HCT116 (cell line): ENCODE results near the gene GALNT6. TPM values are rescaled to one million over a fixed set of nuclear protein-coding genes. Genes with fewer than 3 reads are reported as not detected.

Experiments used
- ATAC-seq: fragments of 200-7000 bp; cut with Tn5 transposase; 2 replicates; pipeline ENCODE4 v1.9.1; 2020; ENCODE audit warnings: mild to moderate bottlenecking, moderate library complexity
- BruUV-seq: library from RNA; stranded (reverse); fragments of 400-500 nt; replicated peaks from 2 replicates; lab custom pipeline; 2021; lab: Mats Ljungman, UMichigan
- CTCF ChIA-PET: fragments of 300-600 bp; sonication (Branson Sonifier 250); formaldehyde crosslinking; loops from one replicate; lab custom pipeline; 2021; ENCODE audit warnings: antibody characterized with exemption; lab: Charles Lee
- POLR2A ChIA-PET: fragments of 300-600, 350-600 bp; sonication (Branson Sonifier 250); formaldehyde crosslinking; loops from one replicate; lab custom pipeline; 2021; ENCODE audit warnings: antibody characterized with exemption; lab: Charles Lee
- RAD21 ChIA-PET, 2 experiments: fragments of 300-600 bp; sonication (Branson Sonifier 250); formaldehyde crosslinking; loops; one replicate each; lab custom pipeline; 2023; ENCODE audit warnings: low total read pairs in 2 of 2; ENCODE audit not compliant: uncharacterized antibody in 2 of 2, unreplicated experiment in 2 of 2, low non-redundant PET in 1 of 2; lab: Charles Lee
- DNase-seq: peaks from one replicate; pipeline ENCODE4 v3.0.0-alpha.2; 2010; ENCODE audit warnings: low read depth, low spot score
- H2AFZ ChIP-seq: fragments of 200-600 bp; shearing (Covaris generic), sonication (generic); 2 replicates; pipeline ENCODE4 v1.6.1; 2017; ENCODE audit warnings: low read depth, mixed run types, mixed read lengths, antibody characterized with exemption, low read length; ENCODE audit not compliant: poor library complexity, severe bottlenecking
- H3K27ac ChIP-seq: 2 replicates; pipeline ENCODE4 v1.5.1; 2012; ENCODE audit warnings: low read depth, low read length
- H3K27me3 ChIP-seq: fragments of 200-600 bp; sonication (generic); 2 replicates; pipeline ENCODE4 v1.6.1; 2016; ENCODE audit warnings: mixed run types, low read length, mixed read lengths; ENCODE audit not compliant: insufficient read depth
- H3K36me3 ChIP-seq, 2 experiments: fragments of 200-500 bp in 1 of 2; fragments of 200-600 bp in 1 of 2; sonication (Bioruptor generic) in 1 of 2; sonication (generic) in 1 of 2; 2 replicates each; pipeline versions ENCODE4 v1.5.1 to v1.6.1; 2014 to 2016; ENCODE audit warnings: low read length in 2 of 2, inconsistent platforms in 1 of 2, mixed read lengths in 1 of 2, mixed run types in 1 of 2; ENCODE audit not compliant: insufficient read depth in 2 of 2, control insufficient read depth in 1 of 2
- H3K4me1 ChIP-seq, 2 experiments: fragments of 200-600 bp in 1 of 2; sonication (generic) in 1 of 2; 2 replicates each; pipeline versions ENCODE4 v1.5.1 to v1.6.1; 2012 to 2017; ENCODE audit warnings: low read length in 2 of 2, inconsistent platforms in 1 of 2, mild to moderate bottlenecking in 1 of 2, mixed read lengths in 1 of 2, mixed run types in 1 of 2, moderate library complexity in 1 of 2; ENCODE audit not compliant: insufficient read depth in 2 of 2, control insufficient read depth in 1 of 2
- H3K4me2 ChIP-seq: fragments of 200-600 bp; sonication (generic); 2 replicates; pipeline ENCODE4 v1.6.1; 2017; ENCODE audit warnings: mixed run types, low read length, mixed read lengths
- H3K4me3 ChIP-seq, 2 experiments: fragments of 200-600 bp in 1 of 2; sonication (generic) in 1 of 2; replicated peaks in 1 of 2; 2 replicates each; pipeline ENCODE4 v1.5.1; 2011 to 2016; ENCODE audit warnings: low read length in 2 of 2, control low read depth in 1 of 2, low read depth in 1 of 2, mild to moderate bottlenecking in 1 of 2, mixed read lengths in 1 of 2, mixed run types in 1 of 2
- H3K79me2 ChIP-seq: fragments of 200-600 bp; sonication (generic); 2 replicates; pipeline ENCODE4 v1.6.1; 2017; ENCODE audit warnings: mild to moderate bottlenecking, mixed run types, low read length, moderate library complexity, mixed read lengths; ENCODE audit not compliant: insufficient read depth
- H3K9ac ChIP-seq: fragments of 200-600 bp; sonication (generic); 2 replicates; pipeline ENCODE4 v1.6.1; 2016; ENCODE audit warnings: low read length, mixed read lengths
- H3K9me2 ChIP-seq: fragments of 200-600 bp; sonication (generic), shearing (Covaris generic); 2 replicates; pipeline ENCODE4 v1.6.1; 2017; ENCODE audit warnings: mixed run types, mild to moderate bottlenecking, moderate library complexity; ENCODE audit not compliant: insufficient read depth
- H3K9me3 ChIP-seq, 2 experiments: fragments of 200-500 bp in 1 of 2; fragments of 200-600 bp in 1 of 2; sonication (Bioruptor generic) in 1 of 2; sonication (generic) in 1 of 2; 2 replicates each; pipeline ENCODE4 v1.6.1; 2014 to 2017; ENCODE audit warnings: low read length in 2 of 2, mixed read lengths in 2 of 2, inconsistent platforms in 1 of 2, low read depth in 1 of 2, mild to moderate bottlenecking in 1 of 2, mixed run types in 1 of 2, moderate library complexity in 1 of 2; ENCODE audit not compliant: control insufficient read depth in 1 of 2, insufficient read depth in 1 of 2
- H4K20me1 ChIP-seq: fragments of 200-600 bp; sonication (generic), shearing (Covaris generic); 2 replicates; pipeline ENCODE4 v1.6.1; 2017; ENCODE audit warnings: mixed run types, mild to moderate bottlenecking, moderate library complexity; ENCODE audit not compliant: insufficient read depth
- EZH2 ChIP-seq: fragments of 200-600 bp; sonication (generic); IDR thresholded peaks from 2 replicates; pipeline ENCODE4 v1.6.1; 2017; ENCODE audit warnings: antibody characterized with exemption, mixed run types
- JUND ChIP-seq: IDR thresholded peaks from 2 replicates; pipeline ENCODE4 v1.6.1; 2012
- RAD21 ChIP-seq: IDR thresholded peaks from 2 replicates; pipeline ENCODE4 v1.6.1; 2012; ENCODE audit warnings: low read depth, mild to moderate bottlenecking
- ZFX ChIP-seq: fragments of 450-650 bp; IDR thresholded peaks from 2 replicates; pipeline ENCODE4 v1.6.1; 2017
- intact Hi-C: fragments of 100-400 bp; cut with micrococcal nuclease; formaldehyde crosslinking; loops from 2 replicates; pipeline ENCODE4 v1.10.0; 2022
- total RNA-seq: library from RNA; stranded (reverse); gene quantifications from one replicate; pipeline ENCODE4 v1.2.1, GENCODE V29; 2021; ENCODE audit not compliant: unreplicated experiment
- TF ChIP-seq, protein P1 (sequence below): IDR thresholded peaks from 2 replicates; pipeline ENCODE4 v1.6.1; 2011; ENCODE audit warnings: mild to moderate bottlenecking, low read length, moderate library complexity; ENCODE audit not compliant: insufficient replicate concordance; ENCODE audit errors: extremely low read depth

Gene GALNT6
- total RNA-seq, 1 experiment from 2014 or later, result 16.4 TPM

DNA sequence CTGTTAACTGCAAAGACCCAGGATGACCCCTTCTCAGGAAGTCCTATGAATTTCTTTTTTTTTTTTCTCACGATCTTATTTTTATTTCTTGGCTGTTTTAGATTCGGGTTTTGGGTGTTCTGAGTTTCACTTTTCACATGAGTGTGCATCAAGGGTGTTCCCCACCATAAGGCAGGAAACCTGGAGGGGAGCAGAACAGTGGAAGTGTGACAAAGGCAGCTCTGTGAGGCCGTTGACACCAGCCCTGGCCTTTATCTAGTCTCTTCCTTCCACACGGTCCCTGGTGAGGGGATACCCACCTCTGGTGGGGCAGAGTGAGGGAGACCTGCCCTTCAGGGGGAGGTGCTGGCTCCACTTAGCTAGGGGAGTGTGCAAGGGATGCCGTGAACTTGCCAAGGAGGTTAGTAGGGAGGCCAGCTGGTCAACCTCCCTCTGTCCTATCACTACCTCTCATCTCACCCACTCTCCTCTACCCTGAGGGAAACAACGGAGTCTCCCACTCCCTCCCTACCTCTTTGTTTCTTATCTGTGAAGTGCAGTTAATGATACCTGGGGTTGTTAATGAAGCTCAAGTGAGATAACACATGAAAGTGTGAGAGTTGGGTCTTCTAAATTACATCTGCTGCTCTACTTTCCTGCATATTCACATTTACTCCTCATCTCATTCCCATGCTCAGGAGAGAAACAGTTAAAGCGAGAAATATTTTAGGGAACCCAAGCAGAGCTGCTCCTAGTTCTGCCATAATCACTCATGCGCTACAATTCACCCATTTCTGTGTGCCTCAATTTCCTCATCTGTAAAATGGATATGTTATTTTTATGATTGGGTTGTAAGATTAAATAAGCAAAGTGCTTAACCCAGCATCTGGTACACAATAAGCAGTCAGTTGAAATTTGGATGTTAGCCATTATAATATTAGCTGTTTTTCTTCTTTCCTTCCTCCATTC, 4.4 kb upstream of the GALNT6 start (continued):
- TF ChIP-seq, protein P1, sequence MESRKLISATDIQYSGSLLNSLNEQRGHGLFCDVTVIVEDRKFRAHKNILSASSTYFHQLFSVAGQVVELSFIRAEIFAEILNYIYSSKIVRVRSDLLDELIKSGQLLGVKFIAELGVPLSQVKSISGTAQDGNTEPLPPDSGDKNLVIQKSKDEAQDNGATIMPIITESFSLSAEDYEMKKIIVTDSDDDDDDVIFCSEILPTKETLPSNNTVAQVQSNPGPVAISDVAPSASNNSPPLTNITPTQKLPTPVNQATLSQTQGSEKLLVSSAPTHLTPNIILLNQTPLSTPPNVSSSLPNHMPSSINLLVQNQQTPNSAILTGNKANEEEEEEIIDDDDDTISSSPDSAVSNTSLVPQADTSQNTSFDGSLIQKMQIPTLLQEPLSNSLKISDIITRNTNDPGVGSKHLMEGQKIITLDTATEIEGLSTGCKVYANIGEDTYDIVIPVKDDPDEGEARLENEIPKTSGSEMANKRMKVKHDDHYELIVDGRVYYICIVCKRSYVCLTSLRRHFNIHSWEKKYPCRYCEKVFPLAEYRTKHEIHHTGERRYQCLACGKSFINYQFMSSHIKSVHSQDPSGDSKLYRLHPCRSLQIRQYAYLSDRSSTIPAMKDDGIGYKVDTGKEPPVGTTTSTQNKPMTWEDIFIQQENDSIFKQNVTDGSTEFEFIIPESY, result no peak
- TF ChIP-seq EZH2 (no peak), ZFX (no peak), JUND (no peak)

DNA sequence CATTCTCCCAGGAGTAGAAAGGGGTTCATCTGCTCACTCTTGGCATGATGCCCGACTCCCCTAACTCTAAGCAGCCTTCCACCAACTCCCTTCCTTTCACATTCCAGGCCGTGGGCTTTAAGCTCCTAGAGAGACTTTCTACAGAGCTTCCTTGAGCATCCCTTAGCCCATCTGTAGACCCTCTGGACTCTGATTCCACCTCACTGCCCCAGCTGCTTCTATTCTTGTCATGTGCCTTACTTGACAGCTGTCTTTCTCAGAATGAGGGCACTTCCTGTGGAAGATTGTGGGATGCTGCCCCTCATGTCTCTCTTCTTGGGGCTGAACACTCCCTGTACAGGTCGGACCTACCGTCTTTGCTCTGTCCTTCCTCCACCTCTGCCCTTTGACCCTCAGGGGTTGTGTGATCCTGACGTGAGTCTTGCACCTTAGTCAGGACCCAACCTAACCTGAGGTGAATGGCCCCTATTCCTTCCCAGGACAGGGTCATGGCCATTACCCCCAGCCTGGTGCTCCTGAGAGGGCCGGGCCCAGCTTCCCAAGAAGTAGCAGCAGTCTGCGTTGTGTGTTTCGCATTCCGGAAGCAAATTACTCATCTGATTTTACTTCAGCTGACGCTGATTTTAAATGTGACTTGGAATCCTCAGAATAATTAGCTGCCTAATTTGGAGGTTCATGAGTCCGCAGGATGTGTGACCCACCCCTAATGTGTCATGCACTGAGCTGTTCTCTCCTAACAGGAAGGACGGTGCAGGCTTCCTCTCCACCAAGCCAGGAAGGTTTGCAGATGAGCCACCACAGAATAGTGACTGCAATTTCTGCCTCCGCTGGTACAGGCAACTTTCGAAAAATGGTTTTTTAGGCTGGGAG, 2.7 kb upstream of the GALNT6 start:
- Histone ChIP-seq H3K4me2 (no peak overlapping the region), H3K9me2 (no peaks in the 10 kb centered on the region), H3K79me2 (no peaks in the 10 kb centered on the region), H3K36me3 (no peaks in the 10 kb centered on the region), H3K4me3 (no peak overlapping the region), H3K4me1 (peaks cover 5 to 20% of the 10 kb centered on the region in 2 experiments; a peak in 2 of 4 replicates), H3K9me3 (no peaks in the 10 kb centered on the region), H4K20me1 (no peaks in the 10 kb centered on the region), H3K27me3 (no peaks in the 10 kb centered on the region)
- RAD21 ChIA-PET, result no interaction called here
- DNase-seq (no peak), ATAC-seq (no peak)
- CTCF ChIA-PET, result interaction anchor here (1.0 kb wide), 1 partner anchor 626 kb away, joined by 3 read pairs; no protein-coding TSS in a partner anchor
- POLR2A ChIA-PET, result no interaction called here
- no TSS peak for BruUV-seq
- intact Hi-C loops, result no loop called here
- TF ChIP-seq RAD21, result no peak
- no peak for TF ChIP-seq ZFX
- TF ChIP-seq, all 23 proteins: peak for 0
- Histone ChIP-seq H2AFZ (no peak overlapping the region), H3K27ac (no peak overlapping the region), H3K9ac (no peak overlapping the region)
